Measurements from ENCODE around the gene CD6.

Gene CD6

GRCh38 chr11:61026121-61027031, 54.9 kb downstream of the CD6 start (continued):
- no peak for TF ChIP-seq ELK4 (IDR thresholded peaks at IDR 0.05; ENCODE audit: borderline replicate concordance, low read depth, low read length)

GRCh38 chr11:61027141-61027840, 55.8 kb downstream of the CD6 start:
- H3K4me1 ChIP-seq (ENCODE audit: control insufficient read depth, insufficient read depth, low read length) = no peaks in the 10 kb centered on the region
- no peaks in the 10 kb centered on the region for H3K36me3 ChIP-seq (ENCODE audit: control insufficient read depth in 2 of 2, insufficient read depth in 1 of 2, low read length in 2 of 2)
- ChIA-PET CTCF (interaction anchor here (1.2 kb wide), 1 partner anchor 57 kb away, joined by 5 read pairs; no protein-coding TSS in a partner anchor), POLR2A (interaction anchor here (0.6 kb wide), 1 partner anchor 1677 kb away, joined by 6 read pairs; no protein-coding TSS in a partner anchor)
- no peak overlapping the region for H3K27ac ChIP-seq (ENCODE audit: extremely low read depth, low read depth, low read length)
- no peaks in the 10 kb centered on the region for H3K9me3 ChIP-seq (ENCODE audit: control insufficient read depth, insufficient read depth, low read depth, low read length)
- TF ChIP-seq ZNF521 (tag by site-specific recombination; IDR thresholded peaks at IDR 0.05) (no peak), ZFP41 (tag by site-specific recombination; IDR thresholded peaks at IDR 0.05; ENCODE audit: borderline replicate concordance) (no peak), KLF7 (tag by site-specific recombination; IDR thresholded peaks at IDR 0.05; ENCODE audit: borderline replicate concordance) (no peak), ZNF324 (tag by site-specific recombination; IDR thresholded peaks at IDR 0.05) (no peak), ZNF677 (tag by site-specific recombination; IDR thresholded peaks at IDR 0.05) (no peak), SP2 (tag by site-specific recombination; IDR thresholded peaks at IDR 0.05) (no peak), SP3 (tag by site-specific recombination; IDR thresholded peaks at IDR 0.05) (no peak), ZNF692 (tag by site-specific recombination; IDR thresholded peaks at IDR 0.05) (no peak), SCRT1 (tag by site-specific recombination; IDR thresholded peaks at IDR 0.05; ENCODE audit: borderline replicate concordance) (no peak), ZFP69B (tag by site-specific recombination; IDR thresholded peaks at IDR 0.05) (no peak), ZNF280D (tag by site-specific recombination; IDR thresholded peaks at IDR 0.05) (no peak), ZNF202 (tag by site-specific recombination; IDR thresholded peaks at IDR 0.05; ENCODE audit: borderline replicate concordance) (no peak), CTCF (tag by site-specific recombination; IDR thresholded peaks at IDR 0.05) (no peak), ZNF214 (tag by site-specific recombination; IDR thresholded peaks at IDR 0.05; ENCODE audit: borderline replicate concordance) (no peak)
- H3K4me3 ChIP-seq (ENCODE audit: low read depth, low read length) = no peak overlapping the region

Measured in HEK293 (cell line).